ENCODE data around the gene PNMA3.
"Not testable (repeated sequence)": the region's sequence is repeated elsewhere in the genome, so short reads cannot be mapped to it uniquely, and the experiment has no call there.

PNMA3 gene

GRCh38 chrX:153074262-153074899, 18.1 kb downstream of the PNMA3 start:
- FAIRE-seq = no peak

- no peak for FAIRE-seq
Observed at GRCh38 chrX:153074935-153075334, 18.7 kb downstream of the PNMA3 start.

- no peak for FAIRE-seq
Observed at GRCh38 chrX:153075366-153075765, 19.1 kb downstream of the PNMA3 start.

- not testable (repeated sequence) for FAIRE-seq
Observed at GRCh38 chrX:153077437-153078135, 21.3 kb downstream of the PNMA3 start.

- FAIRE-seq = not testable (repeated sequence)
Observed at GRCh38 chrX:153083238-153083923, 27.1 kb downstream of the PNMA3 start.

GRCh38 chrX:153102418-153102817, 46.1 kb downstream of the PNMA3 start:
- FAIRE-seq = no peak

GRCh38 chrX:153104959-153105358, 48.7 kb downstream of the PNMA3 start:
- FAIRE-seq = not testable (repeated sequence)

GRCh38 chrX:153106092-153106801, 50.0 kb downstream of the PNMA3 start:
- peak; percentile 85 for FAIRE-seq
